ENCODE measurements around the gene CNKSR2. TPM values are rescaled to one million over a fixed set of nuclear protein-coding genes. Genes with fewer than 3 reads are reported as not detected.

The CNKSR2 gene
- total RNA-seq, 1 donor from 2014 or later = 54.5 TPM

DNA sequence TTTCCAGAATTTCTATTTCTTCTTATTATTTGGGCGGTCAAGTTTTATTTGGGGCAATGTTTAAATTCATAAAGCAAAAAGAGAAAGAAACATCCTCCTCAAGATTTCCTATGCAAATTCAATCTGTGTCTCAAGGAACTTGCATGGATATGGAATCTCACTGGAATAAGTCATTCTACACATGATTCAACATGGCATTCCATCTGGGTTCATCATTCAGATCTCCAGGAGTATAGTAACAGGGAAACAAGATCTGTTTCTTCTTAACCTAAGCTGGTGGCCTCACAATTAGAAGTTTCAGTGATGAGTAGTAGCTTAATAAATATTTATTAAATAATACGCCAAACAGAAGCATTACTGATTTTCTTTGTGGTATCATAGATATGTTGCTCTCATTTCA is 264.1 kb downstream of the CNKSR2 start:
- Histone ChIP-seq H3K27ac (no peak overlapping the region), H3K4me1 (no peaks in the 10 kb centered on the region), H4K20me1 (ENCODE audit: low read depth) (no peaks in the 10 kb centered on the region), H3K9me3 (ENCODE audit: low read depth) (no peaks in the 10 kb centered on the region), H2AFZ (replicated peaks) (no peak overlapping the region), H3K9ac (no peak overlapping the region), H3K36me3 (peaks cover 10% of the 10 kb centered on the region), H3K27me3 (no peaks in the 10 kb centered on the region), H3K4me3 (no peak overlapping the region), H3K79me2 (ENCODE audit: low read depth) (no peaks in the 10 kb centered on the region), H3F3A (ENCODE audit: low read depth) (no peaks in the 10 kb centered on the region), H3K4me2 (no peak overlapping the region)
- Mint-ChIP-seq H3K36me3 (no peaks in the 10 kb centered on the region), H3K4me1 (no peaks in the 10 kb centered on the region), H3K27me3 (ENCODE audit: insufficient read depth, low read depth) (no peaks in the 10 kb centered on the region), H3K4me3 (no peak overlapping the region), H3K27ac (no peak overlapping the region), H3K9me3 (no peaks in the 10 kb centered on the region)
- no peak for DNase-seq (ENCODE audit: low spot score)
- TF ChIP-seq EZH2phosphoT487 (IDR thresholded peaks at IDR 0.05) = no peak
- TF ChIP-seq, protein P1, sequence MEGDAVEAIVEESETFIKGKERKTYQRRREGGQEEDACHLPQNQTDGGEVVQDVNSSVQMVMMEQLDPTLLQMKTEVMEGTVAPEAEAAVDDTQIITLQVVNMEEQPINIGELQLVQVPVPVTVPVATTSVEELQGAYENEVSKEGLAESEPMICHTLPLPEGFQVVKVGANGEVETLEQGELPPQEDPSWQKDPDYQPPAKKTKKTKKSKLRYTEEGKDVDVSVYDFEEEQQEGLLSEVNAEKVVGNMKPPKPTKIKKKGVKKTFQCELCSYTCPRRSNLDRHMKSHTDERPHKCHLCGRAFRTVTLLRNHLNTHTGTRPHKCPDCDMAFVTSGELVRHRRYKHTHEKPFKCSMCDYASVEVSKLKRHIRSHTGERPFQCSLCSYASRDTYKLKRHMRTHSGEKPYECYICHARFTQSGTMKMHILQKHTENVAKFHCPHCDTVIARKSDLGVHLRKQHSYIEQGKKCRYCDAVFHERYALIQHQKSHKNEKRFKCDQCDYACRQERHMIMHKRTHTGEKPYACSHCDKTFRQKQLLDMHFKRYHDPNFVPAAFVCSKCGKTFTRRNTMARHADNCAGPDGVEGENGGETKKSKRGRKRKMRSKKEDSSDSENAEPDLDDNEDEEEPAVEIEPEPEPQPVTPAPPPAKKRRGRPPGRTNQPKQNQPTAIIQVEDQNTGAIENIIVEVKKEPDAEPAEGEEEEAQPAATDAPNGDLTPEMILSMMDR (IDR thresholded peaks at IDR 0.05) = no peak
- no peak for TF ChIP-seq EZH2 (IDR thresholded peaks at IDR 0.05)

DNA sequence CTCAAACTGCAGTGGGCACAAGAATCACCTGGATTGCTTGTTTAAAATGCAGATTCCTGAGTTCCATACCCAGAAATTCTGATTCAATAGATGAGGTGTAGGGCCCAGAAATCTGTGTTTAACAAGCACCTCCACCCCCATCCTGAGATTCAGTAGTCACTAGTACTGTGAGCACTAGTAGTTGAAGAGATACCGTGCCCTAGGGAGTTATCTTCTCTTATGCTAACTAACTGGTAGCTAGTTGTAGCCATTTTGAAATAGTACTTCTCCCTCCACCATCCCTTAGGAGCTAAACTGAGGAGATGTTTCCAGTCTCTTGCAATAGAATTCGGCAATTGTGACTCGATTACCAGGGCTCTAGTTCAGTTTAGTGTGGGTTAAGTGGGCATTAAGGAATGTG is 265.6 kb downstream of the CNKSR2 start:
- Histone ChIP-seq H3K27ac (no peak overlapping the region), H3F3A (ENCODE audit: low read depth) (no peaks in the 10 kb centered on the region), H3K9me3 (ENCODE audit: low read depth) (no peaks in the 10 kb centered on the region), H3K79me2 (ENCODE audit: low read depth) (no peaks in the 10 kb centered on the region), H4K20me1 (ENCODE audit: low read depth) (no peaks in the 10 kb centered on the region), H3K27me3 (no peaks in the 10 kb centered on the region), H3K4me1 (no peaks in the 10 kb centered on the region), H3K36me3 (peaks cover 10% of the 10 kb centered on the region), H3K9ac (no peak overlapping the region), H2AFZ (replicated peaks) (no peak overlapping the region), H3K4me2 (no peak overlapping the region), H3K4me3 (no peak overlapping the region)
- H3K4me3 Mint-ChIP-seq = no peak overlapping the region
- H3K27me3 Mint-ChIP-seq (ENCODE audit: insufficient read depth, low read depth) = no peaks in the 10 kb centered on the region
- DNase-seq (ENCODE audit: low spot score) = no peak
- H3K4me1 Mint-ChIP-seq = no peaks in the 10 kb centered on the region
- H3K27ac Mint-ChIP-seq = no peak overlapping the region
- H3K9me3 Mint-ChIP-seq = no peaks in the 10 kb centered on the region
- TF ChIP-seq, protein P1 (IDR thresholded peaks at IDR 0.05) = no peak
- no peak for TF ChIP-seq EZH2 (IDR thresholded peaks at IDR 0.05)
- no peak for TF ChIP-seq EZH2phosphoT487 (IDR thresholded peaks at IDR 0.05)
- H3K36me3 Mint-ChIP-seq = no peaks in the 10 kb centered on the region

DNA sequence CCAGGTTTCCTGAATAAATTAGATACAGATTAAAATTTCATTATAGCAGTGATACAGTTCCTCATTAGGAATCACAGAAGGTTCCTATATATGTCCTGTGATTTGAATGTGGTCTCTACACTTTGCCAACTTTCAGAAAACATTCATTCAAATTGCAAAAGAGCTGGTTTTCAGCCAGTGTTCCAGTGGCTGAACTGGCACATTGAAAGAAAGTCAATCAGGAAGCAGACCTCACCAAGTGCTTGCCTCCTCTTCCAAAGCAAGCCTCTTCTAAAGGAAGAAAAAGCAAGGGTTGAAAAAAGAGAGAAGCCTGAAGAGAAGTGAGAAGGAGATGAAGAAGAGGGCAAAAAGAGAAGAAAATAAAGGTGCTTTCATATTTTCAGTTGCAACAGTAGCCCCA is 271.2 kb downstream of the CNKSR2 start:
- no peaks in the 10 kb centered on the region for H3F3A ChIP-seq (ENCODE audit: low read depth)
- Mint-ChIP-seq H3K9me3 (no peaks in the 10 kb centered on the region), H3K36me3 (no peaks in the 10 kb centered on the region), H3K4me1 (peaks cover 13% of the 10 kb centered on the region), H3K4me3 (no peak overlapping the region), H3K27me3 (ENCODE audit: insufficient read depth, low read depth) (peaks cover 3% of the 10 kb centered on the region), H3K27ac (no peak overlapping the region)
- no peak overlapping the region for H3K27ac ChIP-seq
- H3K4me2 ChIP-seq = no peak overlapping the region
- no peak overlapping the region for H3K4me3 ChIP-seq
- no peaks in the 10 kb centered on the region for H4K20me1 ChIP-seq (ENCODE audit: low read depth)
- no peak for DNase-seq (ENCODE audit: low spot score)
- H3K79me2 ChIP-seq (ENCODE audit: low read depth) = no peaks in the 10 kb centered on the region
- no peak overlapping the region for H3K9ac ChIP-seq
- no peaks in the 10 kb centered on the region for H3K27me3 ChIP-seq
- H3K9me3 ChIP-seq (ENCODE audit: low read depth) = no peaks in the 10 kb centered on the region
- no peak overlapping the region for H2AFZ ChIP-seq (replicated peaks)
- TF ChIP-seq EZH2 (IDR thresholded peaks at IDR 0.05) (no peak), EZH2phosphoT487 (IDR thresholded peaks at IDR 0.05) (no peak)
- TF ChIP-seq, protein P1 (IDR thresholded peaks at IDR 0.05) = no peak
- no peaks in the 10 kb centered on the region for H3K4me1 ChIP-seq
- H3K36me3 ChIP-seq = no peaks in the 10 kb centered on the region

All from neural progenitor cell (in vitro differentiated cells).